ENCODE data around the gene TFR2.

The TFR2 gene

GRCh38 chr7:100639995-100640516 is 1.3 kb downstream of the TFR2 start:
- TF ChIP-seq ZFX (IDR thresholded peaks at IDR 0.05) (no peak), CTCF (conservative IDR thresholded peaks at IDR 0.05) (no peak)

GRCh38 chr7:100632951-100633717 is 8.2 kb downstream of the TFR2 start:
- TF ChIP-seq CTCF (conservative IDR thresholded peaks at IDR 0.05) (peak; percentile 62), ZFX (IDR thresholded peaks at IDR 0.05) (0 out of 2 replicates have a peak, but pooled peaks have one; percentile 4)
- H3K27ac ChIP-seq, result peak overlapping the region; percentile 89

More at GRCh38 chr7:100639995-100640516, 1.3 kb downstream of the TFR2 start:
- H3K27ac ChIP-seq, result no peak overlapping the region

DNA sequence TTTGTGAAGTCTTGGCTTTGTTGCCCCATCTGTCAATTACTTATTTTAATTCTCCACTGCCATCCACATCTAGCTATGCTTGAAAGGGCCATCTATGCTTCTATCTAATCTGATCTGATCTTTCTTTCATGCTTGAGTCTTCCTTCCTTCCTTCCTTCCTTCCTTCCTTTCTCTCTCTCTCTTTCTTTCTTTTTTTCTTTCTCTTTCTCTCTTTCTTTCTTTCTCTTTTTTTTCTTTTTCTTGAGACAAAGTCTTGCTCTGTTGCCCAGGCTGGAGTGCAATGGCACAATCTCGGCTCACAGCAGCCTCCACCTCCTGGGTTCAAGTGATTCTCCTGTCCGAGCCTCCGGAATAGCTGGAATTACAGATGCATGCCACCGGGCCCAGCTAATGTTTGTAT is 11.3 kb downstream of the TFR2 start:
- H3K27ac ChIP-seq, result no peak overlapping the region
- TF ChIP-seq CTCF (conservative IDR thresholded peaks at IDR 0.05), result no peak
- no peak for TF ChIP-seq ZFX (IDR thresholded peaks at IDR 0.05)

DNA sequence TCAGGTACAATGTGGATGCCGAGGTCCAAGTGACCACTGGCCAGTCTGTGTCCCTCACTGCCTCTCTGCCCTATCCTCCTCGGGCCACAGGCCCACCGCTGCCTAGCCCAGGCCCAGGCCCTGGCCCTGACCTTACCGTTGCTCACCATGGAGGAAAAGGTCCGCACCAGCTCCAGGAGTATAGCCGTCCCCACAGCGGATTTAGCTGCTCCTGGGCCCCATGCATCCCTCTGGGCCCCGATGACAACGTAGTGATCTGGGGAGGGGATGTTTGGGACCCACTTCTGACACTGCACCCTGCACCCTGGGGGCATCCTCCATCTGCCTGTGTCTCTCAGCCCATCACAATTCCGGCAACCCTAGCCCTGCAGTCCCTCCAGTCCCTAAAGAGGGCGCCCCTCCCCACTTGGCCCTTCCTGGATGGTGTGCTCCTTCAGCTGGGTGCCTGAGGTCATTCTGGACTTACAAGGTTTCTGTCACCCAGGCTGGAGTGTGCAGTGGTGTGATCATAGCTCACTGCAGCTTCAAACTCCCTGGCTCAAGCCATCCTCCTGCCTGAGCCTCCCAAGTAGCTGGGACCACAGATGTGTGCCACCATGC is 12.1 kb downstream of the TFR2 start:
- no peak overlapping the region for H3K27ac ChIP-seq
- no peak; the same call in 1 of the 2 replicates for TF ChIP-seq CTCF (conservative IDR thresholded peaks at IDR 0.05)
- TF ChIP-seq ZFX (IDR thresholded peaks at IDR 0.05), result no peak

DNA sequence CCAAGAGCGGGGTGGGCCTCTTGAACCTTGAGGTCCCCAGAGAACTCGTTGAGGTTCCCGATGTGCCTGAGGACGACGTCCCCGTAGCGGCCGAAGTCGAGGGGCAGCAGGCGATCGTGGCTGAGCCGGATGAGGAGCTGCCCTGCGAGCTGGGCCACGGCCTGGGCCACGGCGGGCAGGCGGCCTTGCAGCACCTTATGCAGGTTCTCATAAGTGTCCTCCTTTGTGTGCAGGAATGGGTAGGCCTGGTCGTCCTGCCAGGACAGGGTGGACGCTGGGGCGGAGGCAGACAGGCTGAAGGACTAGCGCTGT is 14.2 kb downstream of the TFR2 start:
- H3K27ac ChIP-seq, result peak overlapping the region; percentile 91
- TF ChIP-seq ZFX (IDR thresholded peaks at IDR 0.05) (no peak), CTCF (conservative IDR thresholded peaks at IDR 0.05) (no peak)

DNA sequence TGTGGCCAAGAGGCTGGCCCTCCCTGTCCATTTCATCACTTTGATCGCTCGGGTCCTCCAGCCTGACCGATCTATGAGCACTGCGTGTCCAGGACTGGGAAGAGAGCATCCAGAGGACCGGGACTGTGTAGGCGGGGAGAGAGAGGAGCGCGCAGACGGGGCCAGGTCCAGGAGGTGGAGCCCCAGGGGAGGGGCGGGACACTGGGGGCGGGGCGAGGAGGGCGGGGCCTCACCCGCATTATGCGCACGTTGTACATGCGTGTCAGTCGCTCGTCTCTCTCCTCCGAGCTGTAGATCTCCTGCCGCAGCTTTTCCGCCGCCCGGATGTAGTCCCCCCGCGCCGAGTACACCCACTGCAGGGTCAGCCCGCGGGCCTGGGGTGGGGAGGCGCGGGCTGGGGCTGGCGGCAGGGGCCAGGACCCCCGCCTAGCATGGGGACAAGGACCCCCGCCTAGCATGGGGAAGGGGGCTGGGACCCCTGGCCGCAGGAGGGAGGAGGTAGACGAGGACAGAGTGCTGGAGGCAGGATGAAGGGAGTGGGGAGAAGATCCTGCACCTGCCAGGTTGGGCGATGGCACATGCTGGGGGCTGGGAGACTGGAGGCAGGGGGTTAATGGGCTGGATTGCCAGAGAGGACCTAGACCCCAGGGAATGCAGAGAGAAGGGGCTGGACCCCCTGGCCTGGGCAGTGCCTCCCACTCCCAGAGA is 14.7 kb downstream of the TFR2 start:
- H3K27ac ChIP-seq, result peak overlapping the region; percentile 91
- TF ChIP-seq ZFX (IDR thresholded peaks at IDR 0.05) (no peak), CTCF (conservative IDR thresholded peaks at IDR 0.05) (no peak)

DNA sequence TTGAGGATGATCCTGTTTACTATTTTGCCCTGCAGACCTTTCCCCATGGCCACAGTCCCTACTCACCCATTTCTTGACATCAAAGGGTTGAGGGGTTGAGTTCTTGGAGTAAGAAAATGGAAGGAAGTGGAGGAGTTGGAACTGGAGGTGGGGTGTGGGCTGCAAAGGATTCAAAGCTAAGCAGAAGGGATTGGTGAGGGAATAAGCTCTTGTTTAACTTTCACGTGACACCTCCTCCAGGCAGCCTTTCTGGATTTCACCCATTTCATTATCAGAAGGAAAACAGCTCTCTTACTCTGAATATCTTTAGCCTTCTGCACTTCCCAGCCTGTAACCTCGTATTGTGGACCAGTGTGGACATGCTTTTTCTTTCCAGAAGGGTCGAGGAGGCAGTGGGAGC is 15.3 kb downstream of the TFR2 start:
- TF ChIP-seq ZFX (IDR thresholded peaks at IDR 0.05), result no peak
- no peak overlapping the region for H3K27ac ChIP-seq

Data from C4-2B (cell line).